ENCODE results near the gene SUGP1. TPM values are rescaled to one million over a fixed set of nuclear protein-coding genes. Genes with fewer than 3 reads are reported as not detected.

Gene SUGP1
- polyA plus RNA-seq, 1 of the 3 experiments (the other 2 are of a cell fraction): 43.2 TPM

- no peak for TF ChIP-seq PBX3 (IDR thresholded peaks at IDR 0.05)
- TF ChIP-seq IRF3 (IDR thresholded peaks at IDR 0.05; ENCODE audit: low read depth, low read length): no peak
- no peak for TF ChIP-seq MXI1 (IDR thresholded peaks at IDR 0.05; ENCODE audit: low read depth, low read length)
- no peak for TF ChIP-seq GABPA (IDR thresholded peaks at IDR 0.05; ENCODE audit: low read depth)
Observed at GRCh38 chr19:19337120-19337519, 16.8 kb upstream of the SUGP1 start (continued).

- Histone ChIP-seq H4K20me1 (ENCODE audit: insufficient read depth) (peaks cover 24% of the 10 kb centered on the region; the same call in 1 of the 2 replicates), H3K4me2 (no peak overlapping the region), H3K9ac (no peak overlapping the region), H3K27me3 (ENCODE audit: insufficient read depth) (no peaks in the 10 kb centered on the region), H3K4me1 (ENCODE audit: control insufficient read depth in 1 of 2, insufficient read depth in 2 of 2, low read depth in 1 of 2, low read length in 1 of 2) (no peaks in the 10 kb centered on the region), H3K4me3 (ENCODE audit: low read depth in 2 of 2, low read length in 1 of 2) (no peak overlapping the region), H3K9me2 (no peaks in the 10 kb centered on the region), H3K27ac (ENCODE audit: low read depth in 2 of 2, low read length in 1 of 2) (no peak overlapping the region), H3K79me2 (ENCODE audit: insufficient read depth) (peaks cover 26% of the 10 kb centered on the region; the same call in 1 of the 2 replicates), H2AFZ (ENCODE audit: low read depth) (no peak overlapping the region), H3F3A (replicated peaks; ENCODE audit: insufficient read depth) (no peaks in the 10 kb centered on the region), H3K36me3 (replicated peaks in 1 of 2; ENCODE audit: control insufficient read depth in 1 of 2, insufficient read depth in 2 of 2, low read length in 1 of 2) (peaks cover 15 to 43% of the 10 kb centered on the region in 2 experiments), H3K9me3 (no peaks in the 10 kb centered on the region)
- ChIA-PET CTCF (interaction anchor here (1.2 to 2.2 kb wide), 3 partner anchors 10 to 162 kb away, joined by 3 to 11 read pairs (median 3); no protein-coding TSS in a partner anchor), POLR2A (no interaction called here)
- no peak for DNase-seq
- TF ChIP-seq POLR2AphosphoS5 (IDR thresholded peaks at IDR 0.05; ENCODE audit: low read depth, low read length) (no peak), ELF1 (IDR thresholded peaks at IDR 0.05) (no peak), FOXJ3 (CRISPR knock-in tag; IDR thresholded peaks at IDR 0.05) (no peak), PBX3 (IDR thresholded peaks at IDR 0.05) (no peak), MXI1 (IDR thresholded peaks at IDR 0.05; ENCODE audit: low read depth, low read length) (no peak), RCOR1 (IDR thresholded peaks at IDR 0.05; ENCODE audit: low read length) (no peak), SIN3A (IDR thresholded peaks at IDR 0.05; ENCODE audit: borderline replicate concordance, low read depth, low read length) (no peak), IRF3 (IDR thresholded peaks at IDR 0.05; ENCODE audit: low read depth, low read length) (no peak), NFIC (IDR thresholded peaks at IDR 0.05; ENCODE audit: borderline replicate concordance) (no peak), GABPA (IDR thresholded peaks at IDR 0.05; ENCODE audit: low read depth) (no peak), CHD2 (IDR thresholded peaks at IDR 0.05; ENCODE audit: low read length, partially characterized antibody) (no peak), TAF1 (IDR thresholded peaks at IDR 0.05; ENCODE audit: borderline replicate concordance, low read depth, low read length) (no peak), FOXM1 (IDR thresholded peaks at IDR 0.05; ENCODE audit: low read depth) (no peak), USF2 (IDR thresholded peaks at IDR 0.05; ENCODE audit: borderline replicate concordance, low read depth, low read length) (no peak), EP300 (IDR thresholded peaks at IDR 0.05; ENCODE audit: borderline replicate concordance in 1 of 2, low read depth in 1 of 2, low read length in 1 of 2) (no peak), ZBTB33 (IDR thresholded peaks at IDR 0.05; ENCODE audit: borderline replicate concordance, low read depth) (no peak)
- 67% methylated on average over 3 of the region's 3 CpGs for WGBS (ENCODE audit: low lambda C conversion rate)
Observed at GRCh38 chr19:19336597-19336996, 16.3 kb upstream of the SUGP1 start.
